Activated gamma-delta T cell (primary cell): ENCODE data around the gene UHRF1.

Source experiments
- DNase-seq: peaks from one replicate; lab custom pipeline; 2025; lab: John Stamatoyannopoulos, UW

Gene UHRF1

GRCh38 chr19:4990306-4990705, 81.0 kb downstream of the UHRF1 start:
- no peak for DNase-seq

- DNase-seq, result no peak
These were observed 82.2 kb downstream of the UHRF1 start for GRCh38 chr19:4991538-4991937.

GRCh38 chr19:4991996-4992698, 82.8 kb downstream of the UHRF1 start:
- DNase-seq, result no peak

- DNase-seq, result no peak
These were observed 84.4 kb downstream of the UHRF1 start for GRCh38 chr19:4993683-4994082.

- DNase-seq, result no peak
These were observed 87.4 kb downstream of the UHRF1 start for GRCh38 chr19:4996701-4997100.

- DNase-seq, result no peak
These were observed 88.0 kb downstream of the UHRF1 start for GRCh38 chr19:4997297-4997696.

GRCh38 chr19:5000120-5000611, 90.9 kb downstream of the UHRF1 start:
- DNase-seq, result no peak

- DNase-seq, result no peak
These were observed 92.3 kb downstream of the UHRF1 start for GRCh38 chr19:5001615-5002014.

- no peak for DNase-seq
These were observed 92.8 kb downstream of the UHRF1 start for GRCh38 chr19:5002143-5002542.

- no peak for DNase-seq
These were observed 94.5 kb downstream of the UHRF1 start for GRCh38 chr19:5003781-5004180.

- DNase-seq, result no peak
These were observed 95.8 kb downstream of the UHRF1 start for GRCh38 chr19:5005096-5005495.

- no peak for DNase-seq
These were observed 96.9 kb downstream of the UHRF1 start for GRCh38 chr19:5006201-5006600.

GRCh38 chr19:5006821-5007220, 97.5 kb downstream of the UHRF1 start:
- DNase-seq, result no peak
